ENCODE results near the gene NCOA5.

NCOA5 gene

GRCh38 chr20:46022411-46023147, 67.2 kb downstream of the NCOA5 start:
- 2% methylated on average over 36 of the region's 37 CpGs for WGBS
- H3K4me3 ChIP-seq (ENCODE audit: low read length), result peak overlapping the region; percentile 76
- no peak overlapping the region for H3K9ac ChIP-seq (ENCODE audit: low read depth, low read length)
- no peak overlapping the region for H3K27ac ChIP-seq (ENCODE audit: low read depth, low read length)
- no peaks in the 10 kb centered on the region for H3K36me3 ChIP-seq (ENCODE audit: insufficient read depth, low read length)
- no peaks in the 10 kb centered on the region for H3K9me3 ChIP-seq (ENCODE audit: insufficient read depth, low read depth, low read length)
- H3K27me3 ChIP-seq (ENCODE audit: insufficient read depth, low read length), result peaks cover 51% of the 10 kb centered on the region
- no peaks in the 10 kb centered on the region for H3K4me1 ChIP-seq (ENCODE audit: insufficient read depth, low read length)

- 6% methylated on average over 71 of the region's 71 CpGs for WGBS
- H3K36me3 ChIP-seq (ENCODE audit: insufficient read depth, low read length), result no peaks in the 10 kb centered on the region
- peak overlapping the region; percentile 86 for H3K27ac ChIP-seq (ENCODE audit: low read depth, low read length)
- peak overlapping the region; percentile 55; the same call in 1 of the 2 replicates for H3K9ac ChIP-seq (ENCODE audit: low read depth, low read length)
- H3K27me3 ChIP-seq (ENCODE audit: insufficient read depth, low read length), result peaks cover 42% of the 10 kb centered on the region
- H3K9me3 ChIP-seq (ENCODE audit: insufficient read depth, low read depth, low read length), result no peaks in the 10 kb centered on the region
- no peaks in the 10 kb centered on the region for H3K4me1 ChIP-seq (ENCODE audit: insufficient read depth, low read length)
- H3K4me3 ChIP-seq (ENCODE audit: low read length), result peak overlapping the region; percentile 76
Observed at GRCh38 chr20:46021361-46022359, 68.1 kb downstream of the NCOA5 start.

GRCh38 chr20:46020555-46020954, 69.2 kb downstream of the NCOA5 start:
- Histone ChIP-seq H3K4me1 (ENCODE audit: insufficient read depth, low read length) (no peaks in the 10 kb centered on the region), H3K4me3 (ENCODE audit: low read length) (no peak overlapping the region), H3K36me3 (ENCODE audit: insufficient read depth, low read length) (no peaks in the 10 kb centered on the region), H3K9ac (ENCODE audit: low read depth, low read length) (no peak overlapping the region), H3K9me3 (ENCODE audit: insufficient read depth, low read depth, low read length) (no peaks in the 10 kb centered on the region), H3K27me3 (ENCODE audit: insufficient read depth, low read length) (peaks cover 31% of the 10 kb centered on the region), H3K27ac (ENCODE audit: low read depth, low read length) (no peak overlapping the region)
- 86% methylated on average over 4 of the region's 4 CpGs for WGBS

GRCh38 chr20:46018611-46019010, 71.2 kb downstream of the NCOA5 start:
- no peak overlapping the region for H3K27ac ChIP-seq (ENCODE audit: low read depth, low read length)

GRCh38 chr20:46018112-46018511, 71.7 kb downstream of the NCOA5 start:
- H3K27ac ChIP-seq (ENCODE audit: low read depth, low read length), result no peak overlapping the region
- no peaks in the 10 kb centered on the region for H3K36me3 ChIP-seq (ENCODE audit: insufficient read depth, low read length)
- no peak overlapping the region for H3K4me3 ChIP-seq (ENCODE audit: low read length)
- H3K9me3 ChIP-seq (ENCODE audit: insufficient read depth, low read depth, low read length), result no peaks in the 10 kb centered on the region
- H3K9ac ChIP-seq (ENCODE audit: low read depth, low read length), result no peak overlapping the region
- peaks cover 21% of the 10 kb centered on the region for H3K27me3 ChIP-seq (ENCODE audit: insufficient read depth, low read length)
- no peaks in the 10 kb centered on the region for H3K4me1 ChIP-seq (ENCODE audit: insufficient read depth, low read length)
- WGBS, result 84% methylated on average over 4 of the region's 4 CpGs

More at GRCh38 chr20:46018611-46019010, 71.2 kb downstream of the NCOA5 start:
- H3K9ac ChIP-seq (ENCODE audit: low read depth, low read length), result no peak overlapping the region
- no peaks in the 10 kb centered on the region for H3K4me1 ChIP-seq (ENCODE audit: insufficient read depth, low read length)
- no peaks in the 10 kb centered on the region for H3K36me3 ChIP-seq (ENCODE audit: insufficient read depth, low read length)
- WGBS, result 84% methylated on average over 6 of the region's 6 CpGs
- H3K4me3 ChIP-seq (ENCODE audit: low read length), result no peak overlapping the region
- peaks cover 22% of the 10 kb centered on the region for H3K27me3 ChIP-seq (ENCODE audit: insufficient read depth, low read length)
- H3K9me3 ChIP-seq (ENCODE audit: insufficient read depth, low read depth, low read length), result no peaks in the 10 kb centered on the region

- no peaks in the 10 kb centered on the region for H3K9me3 ChIP-seq (ENCODE audit: insufficient read depth, low read depth, low read length)
- H3K27ac ChIP-seq (ENCODE audit: low read depth, low read length), result no peak overlapping the region
- H3K27me3 ChIP-seq (ENCODE audit: insufficient read depth, low read length), result peaks cover 23% of the 10 kb centered on the region; the same call in 1 of the 2 replicates
- 89% methylated on average over 4 of the region's 4 CpGs for WGBS
- H3K9ac ChIP-seq (ENCODE audit: low read depth, low read length), result no peak overlapping the region
- H3K4me3 ChIP-seq (ENCODE audit: low read length), result no peak overlapping the region
- H3K36me3 ChIP-seq (ENCODE audit: insufficient read depth, low read length), result no peaks in the 10 kb centered on the region
- no peaks in the 10 kb centered on the region for H3K4me1 ChIP-seq (ENCODE audit: insufficient read depth, low read length)
Observed at GRCh38 chr20:46017272-46017671, 72.5 kb downstream of the NCOA5 start.

GRCh38 chr20:46014517-46015396, 75.0 kb downstream of the NCOA5 start:
- Histone ChIP-seq H3K36me3 (ENCODE audit: insufficient read depth, low read length) (no peaks in the 10 kb centered on the region), H3K9ac (ENCODE audit: low read depth, low read length) (no peak overlapping the region), H3K4me1 (ENCODE audit: insufficient read depth, low read length) (no peaks in the 10 kb centered on the region), H3K27ac (ENCODE audit: low read depth, low read length) (no peak overlapping the region), H3K4me3 (ENCODE audit: low read length) (peak overlapping the region; percentile 27; the same call in 1 of the 2 replicates), H3K27me3 (ENCODE audit: insufficient read depth, low read length) (peaks cover 19% of the 10 kb centered on the region; the same call in 1 of the 2 replicates), H3K9me3 (ENCODE audit: insufficient read depth, low read depth, low read length) (0 out of 2 replicates have a peak, but pooled peaks cover 2% of the 10 kb centered on the region)
- WGBS, result 80% methylated on average over 7 of the region's 7 CpGs

GRCh38 chr20:46013829-46014516, 75.8 kb downstream of the NCOA5 start:
- Histone ChIP-seq H3K4me1 (ENCODE audit: insufficient read depth, low read length) (peaks cover under 1% of the 10 kb centered on the region), H3K4me3 (ENCODE audit: low read length) (peak overlapping the region; percentile 50), H3K27me3 (ENCODE audit: insufficient read depth, low read length) (peaks cover 19% of the 10 kb centered on the region; the same call in 1 of the 2 replicates), H3K9me3 (ENCODE audit: insufficient read depth, low read depth, low read length) (0 out of 2 replicates have a peak, but pooled peaks cover 2% of the 10 kb centered on the region), H3K9ac (ENCODE audit: low read depth, low read length) (peak overlapping the region; percentile 50; the same call in 1 of the 2 replicates), H3K36me3 (ENCODE audit: insufficient read depth, low read length) (no peaks in the 10 kb centered on the region), H3K27ac (ENCODE audit: low read depth, low read length) (peak overlapping the region; percentile 36; the same call in 1 of the 2 replicates)
- 2% methylated on average over 67 of the region's 67 CpGs for WGBS

- Histone ChIP-seq H3K9ac (ENCODE audit: low read depth, low read length) (no peak overlapping the region; the same call in 1 of the 2 replicates), H3K4me1 (ENCODE audit: insufficient read depth, low read length) (peaks cover 7% of the 10 kb centered on the region), H3K36me3 (ENCODE audit: insufficient read depth, low read length) (no peaks in the 10 kb centered on the region), H3K9me3 (ENCODE audit: insufficient read depth, low read depth, low read length) (0 out of 2 replicates have a peak, but pooled peaks cover 2% of the 10 kb centered on the region), H3K4me3 (ENCODE audit: low read length) (peak overlapping the region; percentile 50), H3K27me3 (ENCODE audit: insufficient read depth, low read length) (peaks cover 19% of the 10 kb centered on the region; the same call in 1 of the 2 replicates), H3K27ac (ENCODE audit: low read depth, low read length) (no peak overlapping the region)
- WGBS, result 33% methylated on average over 27 of the region's 29 CpGs
Observed at GRCh38 chr20:46013322-46013828, 76.4 kb downstream of the NCOA5 start.

Measured in HUES64 (cell line).